Activated naive CD8-positive, alpha-beta T cell treated with anti-CD3 and anti-CD28 coated beads, Interleukin-2, amount 50 U/mL, for 16 hours (primary cell): Measurements from ENCODE around the gene PCDHGA1.

ENCODE experiments used
- DNase-seq: peaks from one replicate; pipeline ENCODE4 v3.0.0-alpha.2; 2020; ENCODE audit warnings: low read depth, low spot score

The PCDHGA1 gene

DNA sequence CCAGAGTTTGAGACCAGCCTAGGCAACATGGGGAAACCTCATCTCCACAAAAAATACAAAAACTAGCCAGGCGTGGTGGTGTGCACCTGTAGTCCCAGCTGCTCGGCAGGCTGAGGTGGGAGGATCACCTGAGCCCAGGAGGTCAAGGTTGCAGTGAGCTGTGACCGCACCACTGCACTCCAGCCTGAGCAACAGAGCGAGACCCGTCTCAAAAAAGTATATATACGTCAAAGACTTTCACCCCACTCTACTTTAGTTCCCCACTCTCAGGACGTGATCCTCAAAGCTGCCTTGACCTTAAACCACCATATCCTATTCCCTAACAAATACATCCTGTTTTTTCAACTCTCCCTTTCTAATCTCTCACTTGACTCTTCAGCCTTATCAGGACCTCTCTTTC, 199.6 kb downstream of the PCDHGA1 start:
- no peak for DNase-seq

- no peak for DNase-seq
These were observed 202.4 kb downstream of the PCDHGA1 start for GRCh38 chr5:141532726-141533125.

DNA sequence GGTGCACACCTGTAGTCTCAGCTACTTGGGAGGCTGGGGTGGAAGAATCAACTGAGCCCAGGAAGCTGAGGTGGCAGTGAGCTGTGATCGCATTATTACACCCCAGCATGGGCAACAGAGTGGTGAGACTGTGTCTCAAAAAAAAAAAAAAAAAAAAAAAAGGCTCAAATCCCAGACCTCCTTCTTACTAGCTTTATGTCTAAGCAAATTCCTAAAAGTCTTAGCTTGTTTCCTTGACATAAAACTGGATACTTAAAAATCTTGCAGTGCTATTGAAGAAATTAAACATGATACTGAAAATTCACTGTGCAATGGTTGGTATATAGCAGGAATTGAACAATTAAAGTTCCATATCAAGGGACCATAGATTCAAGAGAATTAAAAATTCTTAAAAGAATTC, 203.6 kb downstream of the PCDHGA1 start:
- DNase-seq = no peak

GRCh38 chr5:141534492-141535213, 204.3 kb downstream of the PCDHGA1 start:
- DNase-seq = no peak

- no peak for DNase-seq
These were observed 212.7 kb downstream of the PCDHGA1 start for GRCh38 chr5:141543053-141543452.

- no peak for DNase-seq
These were observed 217.2 kb downstream of the PCDHGA1 start for GRCh38 chr5:141547488-141547887.

DNA sequence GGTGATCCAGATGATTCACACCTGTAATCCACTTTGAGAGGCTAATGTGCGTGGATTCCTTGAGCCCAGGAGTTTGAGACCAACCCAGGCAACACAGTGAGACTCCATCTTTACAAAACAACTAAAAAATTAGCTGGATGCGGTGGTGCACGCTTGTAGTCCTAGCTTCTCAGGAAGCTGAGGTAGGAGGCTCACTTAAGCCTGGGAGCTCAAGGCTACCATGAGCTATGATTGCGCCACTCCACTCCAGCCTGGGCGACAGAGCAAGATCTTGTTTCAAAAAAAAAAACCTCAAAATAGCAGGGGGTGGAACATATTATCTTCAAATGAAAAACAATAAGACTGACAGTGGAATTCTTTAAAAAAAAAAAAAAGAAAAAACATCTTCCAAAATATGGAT, 217.6 kb downstream of the PCDHGA1 start:
- no peak for DNase-seq

DNA sequence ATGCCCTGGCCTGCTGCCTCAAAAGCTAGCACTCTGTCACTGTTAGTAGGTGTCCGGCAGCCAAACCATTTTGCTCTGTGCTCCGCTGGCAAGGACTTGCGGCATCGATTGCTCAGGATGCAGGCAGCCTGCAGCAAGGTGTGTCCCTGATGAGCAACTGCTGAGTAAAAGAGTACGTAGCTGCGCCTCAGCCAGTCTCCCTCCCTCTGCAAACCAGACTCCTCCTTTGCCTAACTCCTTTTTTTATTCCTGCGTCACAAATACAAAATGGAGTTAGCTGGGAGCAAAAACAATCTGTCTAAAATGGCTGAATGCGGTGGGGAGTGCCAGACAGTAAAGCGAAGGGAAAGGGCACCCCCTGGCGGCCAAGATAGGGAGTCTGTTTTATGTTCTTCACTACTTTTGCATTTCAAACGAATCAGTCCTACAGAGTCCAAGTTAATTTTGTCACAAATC, 227.4 kb downstream of the PCDHGA1 start:
- DNase-seq = peak; percentile 32

GRCh38 chr5:141558150-141558549, 227.8 kb downstream of the PCDHGA1 start:
- DNase-seq = no peak

- no peak for DNase-seq
These were observed 229.1 kb downstream of the PCDHGA1 start for GRCh38 chr5:141559461-141559860.

- no peak for DNase-seq
These were observed 229.8 kb downstream of the PCDHGA1 start for GRCh38 chr5:141560151-141560550.

GRCh38 chr5:141560725-141561483, 230.6 kb downstream of the PCDHGA1 start:
- no peak for DNase-seq
